ENCODE data around the gene LRRC59.

Gene LRRC59

DNA sequence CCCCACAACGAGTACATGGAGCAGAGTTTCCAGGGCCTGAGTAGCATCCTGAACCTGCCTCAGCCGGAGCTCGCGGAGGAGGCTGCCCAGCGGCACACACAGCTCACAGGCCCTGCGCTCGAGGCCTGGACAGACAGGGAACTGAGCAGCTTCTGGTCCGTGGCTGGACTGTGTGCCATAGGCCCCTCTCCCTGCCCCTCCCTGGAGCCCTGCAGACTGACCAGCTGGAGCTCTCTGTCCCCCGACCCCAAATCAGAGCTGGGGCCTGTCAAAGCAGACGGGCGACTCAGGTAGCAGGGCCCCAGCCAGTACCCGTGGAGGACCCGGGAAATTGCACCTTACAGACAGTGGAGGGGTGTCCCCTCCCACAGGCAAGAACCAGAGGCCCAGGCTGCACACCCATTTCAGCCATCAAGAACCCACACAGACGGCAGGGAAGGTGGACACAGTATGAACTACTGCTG, 37.3 kb downstream of the LRRC59 start:
- DNase-seq = no peak

DNA sequence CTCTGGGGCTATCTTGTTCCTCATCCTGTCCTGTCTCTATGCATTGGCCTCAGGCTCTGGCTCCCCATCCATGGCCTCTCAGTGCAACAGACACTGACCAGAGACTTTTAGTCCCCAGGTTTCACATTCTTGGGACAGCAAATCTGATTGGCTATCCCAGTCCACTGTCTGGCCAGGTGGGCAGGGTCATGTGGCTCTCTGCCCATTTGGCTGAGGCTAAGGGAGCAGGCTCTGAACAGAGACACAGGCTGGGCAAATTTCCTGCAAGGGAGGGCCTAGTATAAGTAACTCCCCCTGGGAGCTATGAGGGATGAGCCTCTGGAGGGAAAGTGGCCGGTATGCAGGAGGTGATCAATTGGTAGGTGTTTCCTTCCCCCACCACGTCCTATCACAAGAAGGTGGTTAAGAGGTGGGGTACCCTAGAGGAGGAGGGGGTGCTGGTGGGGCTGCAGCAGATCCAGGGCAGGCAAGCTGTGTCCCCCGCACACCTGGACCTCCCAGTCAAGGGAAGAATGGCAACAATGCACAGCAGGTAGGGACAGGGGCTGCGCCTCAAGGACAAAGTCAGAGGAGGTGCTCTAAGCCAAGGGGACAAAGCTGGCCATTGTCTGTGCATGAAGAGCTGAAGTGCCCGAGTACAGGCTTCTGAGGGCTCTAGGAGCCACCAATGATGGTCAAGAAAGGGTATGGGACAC, 38.2 kb downstream of the LRRC59 start:
- DNase-seq = no peak

DNA sequence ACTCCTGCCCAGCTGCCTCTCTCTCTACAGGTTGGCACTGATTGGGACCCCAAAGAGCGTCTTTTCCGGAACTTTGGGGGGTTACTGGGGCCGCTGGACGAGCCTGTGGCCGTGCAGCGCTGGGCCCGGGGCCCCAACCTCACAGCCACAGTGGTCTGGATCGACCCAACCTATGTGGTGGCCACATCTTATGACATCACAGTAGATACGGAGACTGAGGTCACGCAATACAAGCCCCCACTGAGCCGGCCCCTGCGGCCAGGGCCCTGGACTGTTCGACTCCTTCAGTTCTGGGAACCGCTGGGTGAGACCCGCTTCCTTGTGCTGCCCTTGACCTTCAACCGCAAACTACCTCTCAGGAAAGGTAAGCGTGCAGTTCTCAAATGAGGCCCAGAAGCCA, 39.1 kb downstream of the LRRC59 start:
- no peak for DNase-seq

DNA sequence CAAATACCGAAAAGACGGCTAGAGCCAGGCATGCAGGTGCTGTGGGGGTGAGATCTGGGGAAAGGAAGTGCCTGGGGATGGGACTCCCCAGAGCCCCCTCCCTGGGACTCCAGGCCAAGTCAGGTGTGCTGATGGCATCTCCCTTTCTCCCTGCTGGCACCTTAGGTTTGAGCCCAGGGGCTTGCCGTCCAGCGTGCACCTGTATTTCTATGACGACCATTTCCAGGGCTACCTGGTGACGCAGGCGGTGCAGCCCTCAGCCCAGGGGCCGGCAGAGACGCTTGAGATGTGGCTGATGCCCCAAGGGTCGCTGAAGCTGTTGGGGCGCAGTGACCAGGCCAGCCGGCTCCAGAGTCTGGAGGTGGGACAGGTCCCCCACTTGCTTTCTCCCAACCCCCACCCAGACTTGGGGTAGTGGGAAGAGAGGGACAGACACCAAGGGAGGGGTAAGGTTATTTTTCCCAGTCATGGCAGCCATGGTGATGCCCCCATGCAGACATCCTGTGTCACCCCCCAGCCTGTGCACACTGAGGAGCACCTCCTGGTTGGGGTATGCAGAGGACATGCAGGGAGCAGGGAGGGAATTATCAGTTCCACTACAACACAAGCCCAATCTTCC, 40.3 kb downstream of the LRRC59 start:
- no peak for DNase-seq

DNA sequence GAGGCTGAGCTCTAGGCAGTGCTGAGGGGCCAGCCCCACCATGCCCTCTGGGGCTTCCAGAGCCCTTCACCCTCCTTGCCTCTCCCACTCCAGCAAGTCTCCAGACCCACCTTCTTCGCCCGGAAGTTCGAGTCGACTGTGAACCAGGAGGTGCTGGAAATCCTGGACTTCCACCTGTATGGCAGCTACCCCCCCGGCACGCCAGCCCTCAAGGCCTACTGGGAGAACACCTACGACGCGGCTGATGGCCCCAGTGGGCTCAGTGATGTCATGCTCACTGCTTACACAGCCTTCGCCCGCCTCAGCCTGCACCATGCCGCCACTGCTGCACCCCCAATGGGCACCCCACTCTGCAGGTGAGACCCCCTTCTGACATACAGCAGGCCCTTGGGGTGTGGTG, 40.9 kb downstream of the LRRC59 start:
- DNase-seq = no peak

DNA sequence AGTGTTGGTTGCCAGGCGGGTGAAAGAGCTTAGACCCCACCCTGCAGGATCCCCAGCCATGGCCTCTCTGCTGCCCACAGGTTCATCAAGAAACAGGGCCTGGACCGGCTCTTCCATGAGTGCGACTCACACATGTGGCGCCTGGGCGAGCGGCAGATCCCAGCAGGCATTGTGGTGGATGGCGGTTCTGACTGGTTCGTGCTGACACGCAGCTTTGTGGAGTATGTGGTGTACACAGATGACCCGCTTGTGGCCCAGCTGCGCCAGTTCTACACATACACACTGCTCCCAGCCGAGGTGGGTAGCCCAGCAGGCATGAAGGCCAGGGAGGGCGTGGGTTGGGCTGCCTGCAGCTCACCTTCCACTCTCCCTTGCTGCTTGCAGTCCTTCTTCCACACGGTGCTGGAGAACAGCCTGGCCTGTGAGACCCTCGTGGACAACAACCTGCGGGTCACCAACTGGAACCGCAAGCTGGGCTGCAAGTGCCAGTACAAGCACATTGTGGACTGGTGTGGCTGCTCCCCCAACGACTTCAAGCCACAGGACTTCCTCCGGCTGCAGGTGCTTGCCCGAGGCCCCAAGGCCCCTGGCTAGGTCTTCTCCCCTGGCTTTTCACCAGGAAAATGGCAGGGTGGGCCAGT, 41.5 kb downstream of the LRRC59 start:
- DNase-seq = no peak

DNA sequence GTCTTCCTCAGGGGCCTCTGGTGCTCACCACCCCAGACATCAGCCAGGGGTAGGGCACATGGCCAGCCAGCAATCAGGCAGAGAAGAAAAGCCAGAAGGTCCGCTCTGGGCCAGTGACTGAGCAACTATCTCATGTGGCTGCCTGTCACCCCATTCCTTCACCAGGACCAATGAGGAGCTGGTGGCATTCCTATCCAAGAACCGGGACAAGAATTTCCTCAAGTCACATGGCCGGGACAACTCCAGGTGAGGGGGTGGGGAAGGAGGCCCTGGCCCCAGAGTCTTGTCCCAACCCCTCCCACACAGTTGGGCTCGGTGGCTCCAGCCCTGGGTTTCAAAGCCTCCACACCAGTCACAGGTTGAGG, 42.0 kb downstream of the LRRC59 start:
- no peak for DNase-seq

DNA sequence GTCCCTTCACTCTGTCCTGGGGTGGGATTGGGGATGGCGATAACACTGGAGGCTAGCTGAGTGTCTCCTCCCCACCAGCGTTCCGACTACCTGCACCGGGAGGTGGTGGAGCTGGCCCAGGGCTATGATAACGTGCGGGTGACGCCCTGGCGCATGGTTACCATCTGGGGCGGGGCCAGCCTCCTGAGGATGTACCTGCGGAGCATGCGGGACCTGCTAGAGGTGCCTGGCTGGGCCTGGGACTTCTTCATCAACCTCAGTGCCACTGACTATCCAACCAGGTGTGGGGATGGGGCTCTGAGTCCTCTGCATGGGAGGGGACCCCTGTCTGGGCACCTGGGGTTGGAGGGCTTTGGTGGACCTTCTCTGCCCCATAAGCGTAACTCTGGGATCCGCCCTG, 42.5 kb downstream of the LRRC59 start:
- no peak for DNase-seq

DNA sequence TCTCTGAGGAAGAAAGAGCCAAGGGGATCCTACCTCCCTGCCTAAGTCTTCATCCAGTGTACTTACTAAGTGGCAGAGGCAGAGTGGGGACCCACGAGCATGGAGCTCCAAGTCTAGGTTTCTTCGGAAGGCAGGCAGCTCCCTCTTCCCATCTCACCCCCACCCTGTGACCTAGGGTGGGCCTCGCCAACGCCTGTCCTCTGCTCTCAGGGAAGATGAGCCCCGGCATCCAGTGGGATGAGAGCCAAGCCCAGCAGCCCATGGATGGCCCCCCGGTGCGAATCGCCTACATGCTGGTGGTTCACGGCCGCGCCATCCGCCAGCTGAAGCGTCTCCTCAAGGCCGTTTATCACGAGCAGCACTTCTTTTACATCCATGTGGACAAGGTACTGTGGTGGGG, 43.1 kb downstream of the LRRC59 start:
- no peak for DNase-seq

DNA sequence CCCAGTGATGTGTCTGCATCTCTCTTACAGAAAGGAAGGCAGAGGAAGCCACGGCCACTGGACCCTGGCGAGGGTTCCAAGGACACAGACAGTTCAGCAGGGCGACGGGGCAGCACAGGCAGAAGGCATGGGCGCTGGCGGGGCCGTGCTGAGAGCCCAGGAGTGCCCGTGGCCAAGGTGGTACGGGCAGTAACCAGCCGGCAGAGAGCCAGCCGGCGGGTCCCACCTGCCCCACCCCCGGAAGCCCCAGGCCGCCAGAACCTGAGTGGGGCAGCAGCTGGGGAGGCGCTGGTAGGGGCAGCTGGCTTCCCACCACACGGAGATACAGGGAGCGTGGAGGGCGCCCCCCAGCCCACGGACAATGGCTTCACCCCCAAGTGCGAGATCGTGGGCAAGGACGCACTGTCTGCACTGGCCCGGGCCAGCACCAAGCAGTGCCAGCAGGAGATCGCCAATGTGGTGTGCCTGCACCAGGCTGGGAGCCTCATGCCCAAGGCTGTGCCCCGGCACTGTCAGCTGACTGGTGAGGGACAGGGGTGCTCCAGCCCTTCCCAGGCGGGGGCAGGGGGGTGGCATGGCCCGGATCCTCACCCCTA, 43.6 kb downstream of the LRRC59 start:
- no peak for DNase-seq

DNA sequence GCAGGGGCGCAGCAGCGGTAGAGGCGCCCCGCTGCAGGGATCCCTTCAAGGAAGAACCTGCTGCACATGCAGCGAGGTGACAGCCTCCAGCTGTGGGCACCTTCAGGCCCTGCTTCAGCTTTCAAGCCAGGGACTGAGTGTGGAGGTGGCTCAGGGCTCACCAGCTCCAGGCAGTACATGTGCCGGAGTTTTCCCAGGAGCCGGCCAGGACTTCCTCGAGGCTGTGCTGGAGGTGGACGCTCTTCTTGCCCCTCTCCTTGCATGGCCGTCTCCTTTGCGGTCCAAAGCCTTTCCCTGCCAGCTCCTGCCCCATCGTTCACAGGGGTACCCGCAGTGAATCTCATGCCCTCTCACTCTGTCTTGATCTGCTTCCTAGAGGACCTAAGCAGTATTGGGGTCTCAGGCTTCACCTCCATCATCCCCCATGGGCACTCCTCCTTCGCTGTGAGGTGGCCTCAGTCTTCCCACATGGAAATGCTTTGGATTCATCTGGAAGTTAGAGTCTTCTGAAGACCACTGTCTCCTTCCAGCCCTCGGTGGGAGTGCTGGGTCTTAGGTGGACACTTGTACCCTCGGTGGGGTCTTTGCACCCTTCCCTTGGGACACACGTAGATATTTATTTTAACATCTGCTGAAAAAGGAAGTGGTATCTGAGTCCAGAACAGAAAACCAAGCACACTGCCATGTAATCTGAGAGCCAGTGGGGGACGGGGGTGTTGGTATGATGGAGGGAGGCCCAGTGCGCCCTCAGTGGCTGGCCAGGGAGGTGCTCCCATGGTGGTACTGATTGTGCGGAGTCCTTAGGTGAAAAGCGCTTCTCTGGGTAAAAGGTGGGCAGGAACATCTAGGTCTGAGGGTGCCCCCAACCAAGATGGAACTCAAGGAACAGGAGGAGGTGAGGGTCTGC, 44.4 kb downstream of the LRRC59 start:
- no peak for DNase-seq

DNA sequence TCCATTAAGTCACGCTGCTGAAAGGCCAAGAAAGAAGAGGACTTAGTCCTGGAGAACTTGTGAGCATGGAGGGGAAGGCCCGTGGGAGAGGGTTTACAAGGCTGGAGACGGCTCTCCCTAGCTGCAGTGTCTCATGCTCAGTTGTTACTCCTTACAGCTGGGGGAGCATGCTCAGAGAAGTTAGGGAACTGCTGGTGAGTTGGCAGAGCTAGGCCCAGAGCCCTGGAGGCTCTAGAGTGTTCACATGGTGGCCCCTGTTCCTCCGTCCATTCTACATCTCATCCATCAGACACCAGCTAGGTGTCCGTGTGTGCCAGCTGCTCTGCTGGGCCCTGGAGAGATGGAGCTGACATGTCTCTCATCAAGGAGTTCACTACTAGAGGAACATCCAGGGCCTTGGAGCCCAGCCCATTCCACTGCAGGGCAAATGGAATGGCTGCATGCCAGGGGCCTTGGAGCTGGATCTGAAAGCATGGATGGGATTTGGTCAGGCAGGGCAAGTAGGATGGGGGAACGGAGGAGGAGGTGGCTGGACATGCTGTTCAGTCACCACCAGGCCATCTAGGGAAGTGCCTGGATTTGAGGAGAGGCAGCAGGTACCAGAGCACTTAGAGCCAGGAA, 45.1 kb downstream of the LRRC59 start:
- no peak for DNase-seq

DNA sequence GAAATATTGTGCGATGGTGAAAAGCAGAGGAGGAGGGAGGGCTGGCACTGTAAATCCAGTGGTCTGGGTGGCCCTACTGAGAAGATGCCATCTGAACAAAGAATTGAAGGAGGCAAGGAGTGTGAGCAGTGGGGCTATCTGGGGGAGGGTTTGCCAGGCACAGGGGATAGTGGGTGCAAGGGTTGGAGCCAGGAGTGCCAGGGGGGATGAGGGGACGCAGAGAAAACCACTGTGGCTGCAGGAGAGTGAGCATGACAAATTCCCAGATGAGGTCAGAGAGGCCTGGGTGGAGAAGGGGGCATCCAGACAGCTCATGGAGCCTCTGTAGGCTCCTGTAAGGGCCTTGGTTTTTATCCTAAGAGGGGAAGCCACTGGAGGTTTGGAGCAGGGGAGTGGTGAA, 46.6 kb downstream of the LRRC59 start:
- no peak for DNase-seq

DNA sequence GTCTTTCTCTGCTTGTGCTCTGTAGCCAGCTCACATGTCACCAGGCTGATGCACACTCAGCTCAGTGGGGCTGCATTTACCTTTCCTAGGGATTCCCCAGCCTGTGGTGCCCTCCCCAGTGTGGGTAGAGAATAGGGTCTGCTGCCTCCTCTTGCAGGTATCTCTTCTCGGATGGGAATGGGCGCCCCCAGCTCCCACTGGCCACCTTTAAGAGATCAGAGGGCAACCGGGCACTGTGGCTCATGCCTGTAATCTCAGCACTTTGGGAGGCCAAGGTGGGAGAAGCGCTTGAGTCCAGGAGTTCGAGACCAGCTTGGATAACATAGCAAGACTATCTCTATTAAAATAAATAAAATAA, 48.1 kb downstream of the LRRC59 start:
- no peak for DNase-seq

DNA sequence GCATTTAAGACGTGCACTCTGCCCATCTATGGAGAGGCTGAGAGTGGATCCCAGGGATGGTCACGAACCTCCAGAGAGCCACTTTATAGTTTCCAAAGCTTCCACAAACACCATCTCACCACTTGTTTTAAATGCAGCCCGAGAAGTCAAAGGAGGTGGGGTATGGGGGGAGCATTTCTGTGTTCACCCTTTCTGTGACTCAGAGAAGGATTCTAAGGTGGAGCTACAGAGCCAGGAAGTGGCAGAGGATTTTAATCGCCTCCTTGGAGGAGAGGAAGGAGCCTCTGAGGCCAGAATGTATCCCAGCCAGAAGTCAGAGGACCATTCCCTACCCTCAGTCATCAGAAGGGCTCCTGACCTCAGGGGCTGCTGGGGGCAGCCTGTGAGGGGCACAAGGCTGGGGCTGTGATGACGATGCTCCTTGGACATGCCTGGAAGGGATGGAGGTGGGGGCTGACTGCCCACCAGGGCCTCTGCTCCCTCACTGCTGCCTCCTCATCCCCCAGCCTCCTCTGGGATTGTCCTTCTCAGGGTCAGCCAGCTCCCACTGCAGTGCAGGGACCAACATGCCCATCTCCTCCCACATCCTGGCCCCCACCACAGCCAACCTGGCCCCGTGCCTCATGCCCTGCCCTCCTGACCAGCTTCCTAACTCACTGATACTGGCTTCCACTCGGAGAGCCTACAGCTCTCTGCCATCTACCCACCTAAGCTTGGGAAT, 48.6 kb downstream of the LRRC59 start:
- DNase-seq = no peak

DNA sequence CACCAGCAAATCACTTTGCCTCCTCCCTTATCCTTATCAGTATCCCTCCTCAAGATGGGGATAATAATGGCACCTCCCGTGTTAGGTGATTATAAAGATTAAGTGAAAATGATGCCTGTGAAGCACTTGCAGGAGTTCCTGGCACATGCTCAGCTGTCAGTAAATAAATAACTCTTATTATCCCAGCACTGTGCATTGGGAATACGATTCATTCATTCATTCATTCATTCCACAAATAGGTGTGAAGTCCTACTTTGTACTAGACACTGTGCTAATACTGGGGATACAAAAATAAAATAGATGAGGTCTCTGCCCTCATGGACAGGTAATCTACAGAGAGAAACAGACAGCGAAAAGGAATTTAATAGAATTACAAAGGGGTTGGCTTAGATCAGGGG, 49.4 kb downstream of the LRRC59 start:
- no peak for DNase-seq

DNA sequence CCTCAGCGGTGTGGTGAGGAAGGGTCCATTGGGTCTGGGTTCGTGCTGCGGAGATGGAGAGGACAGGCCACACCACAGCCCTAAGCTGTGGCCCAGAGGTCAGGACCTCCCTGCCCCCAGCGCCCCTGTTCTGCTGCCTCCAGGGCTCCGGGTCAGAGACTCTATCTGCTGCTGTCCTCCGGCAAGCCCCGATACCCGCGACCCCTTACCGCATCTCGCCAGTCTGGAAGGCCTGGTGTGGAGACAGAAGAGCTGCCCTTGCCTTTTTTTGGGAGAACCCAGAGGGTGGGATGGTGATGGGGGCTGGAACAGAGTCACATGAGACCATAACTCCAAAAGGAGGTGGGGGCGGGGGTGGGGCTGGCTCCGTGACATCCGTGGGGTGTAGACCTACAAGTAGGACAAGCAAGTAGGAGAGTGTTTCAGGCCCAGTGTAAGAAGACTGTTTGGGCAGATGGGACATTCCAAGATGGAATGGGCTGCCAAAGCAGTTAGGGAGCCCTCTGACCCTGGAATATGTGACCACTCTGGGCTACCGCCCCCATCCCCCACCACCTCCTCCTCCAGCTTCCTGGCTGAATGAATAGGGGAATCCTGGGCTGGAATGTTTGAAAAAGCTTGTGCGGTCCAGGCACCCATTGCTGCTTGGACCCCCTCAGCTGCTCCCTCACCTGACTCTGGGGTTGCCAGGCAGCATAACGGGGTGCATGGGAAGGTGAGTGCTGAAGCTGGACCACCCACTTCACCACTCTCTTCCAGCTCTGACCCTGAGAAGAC, 50.0 kb downstream of the LRRC59 start:
- DNase-seq = no peak

DNA sequence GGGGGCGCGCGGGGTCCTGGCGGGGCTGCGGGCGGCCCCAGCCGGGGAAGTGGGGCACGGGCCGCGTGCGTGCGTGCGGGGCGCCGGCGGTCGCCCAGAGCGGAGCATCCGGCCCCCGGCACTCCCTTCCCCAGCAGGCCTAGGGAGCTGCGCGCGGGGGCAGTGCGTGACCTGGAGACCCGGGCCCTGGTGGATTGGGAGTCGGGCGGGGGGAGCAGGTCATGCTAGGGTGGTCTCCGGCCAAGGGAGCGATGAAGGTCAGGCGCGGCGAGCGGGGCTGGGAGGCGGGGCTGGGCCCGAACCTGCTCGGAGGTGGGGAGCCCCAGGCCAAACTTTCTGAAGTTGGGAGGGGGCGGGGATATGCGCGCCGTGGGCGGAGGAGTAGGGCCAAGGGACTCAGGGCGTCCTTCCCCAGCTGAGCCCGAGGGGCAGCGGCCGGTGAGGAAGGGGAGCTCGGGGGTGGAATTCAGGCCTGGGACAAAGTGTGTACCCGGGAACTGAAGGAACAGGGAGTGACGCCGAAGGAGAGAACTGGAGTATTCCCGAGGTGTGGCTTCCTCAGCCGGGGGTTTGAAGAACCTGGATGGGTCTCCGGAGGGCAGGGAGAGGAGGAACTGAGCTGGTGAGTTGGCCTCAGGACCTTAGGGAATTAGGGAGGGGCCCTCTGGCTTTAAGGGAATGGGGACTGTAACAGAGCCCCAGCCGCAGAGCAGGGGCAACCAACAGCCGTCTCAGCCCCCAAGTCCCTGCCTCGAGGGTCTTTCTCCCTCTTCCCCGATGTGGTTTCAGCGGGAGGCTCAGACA, 50.8 kb downstream of the LRRC59 start:
- DNase-seq = no peak

DNA sequence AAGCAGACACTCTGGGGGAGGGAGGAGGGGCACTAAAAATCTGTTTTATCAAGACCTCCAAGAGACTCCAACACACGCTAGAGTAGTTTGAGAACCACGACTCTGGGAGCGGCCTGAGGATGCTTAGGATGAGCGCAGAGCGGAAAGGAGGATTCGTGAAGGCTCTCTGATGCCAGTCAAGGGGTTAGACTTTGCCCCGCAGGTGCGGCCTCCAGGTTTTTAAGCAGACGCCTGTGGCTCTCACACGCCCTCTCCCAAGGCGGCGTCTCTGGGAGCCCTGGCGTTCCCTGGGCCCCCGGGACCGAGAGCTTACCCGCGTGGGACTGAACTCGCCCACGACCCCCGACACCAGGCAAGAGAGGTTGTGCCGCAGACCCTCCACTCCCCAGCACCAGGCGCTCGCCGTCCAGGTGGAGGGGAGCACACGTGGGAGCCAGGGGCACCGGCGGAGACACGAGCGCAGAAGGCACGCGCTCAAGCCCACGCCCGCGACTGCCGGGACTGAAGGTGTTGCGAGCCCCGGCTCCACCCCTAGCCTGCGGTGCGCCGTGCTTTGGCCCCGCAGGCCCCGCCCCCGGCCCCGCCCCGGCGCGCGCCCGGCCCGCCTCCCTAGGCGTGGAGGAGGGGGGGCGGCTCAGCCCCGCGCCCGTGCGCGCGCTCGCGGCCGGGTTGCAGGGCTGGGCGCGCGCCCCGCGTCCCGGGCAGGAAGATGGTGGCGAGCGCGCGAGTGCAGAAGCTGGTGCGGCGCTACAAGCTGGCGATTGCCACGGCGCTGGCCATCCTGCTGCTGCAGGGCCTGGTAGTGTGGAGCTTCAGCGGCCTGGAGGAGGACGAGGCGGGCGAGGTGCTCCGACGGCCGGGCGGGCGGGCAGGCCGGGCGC, 51.7 kb downstream of the LRRC59 start, which contains the start of gene XYLT2:
Gene XYLT2 (plus strand): TSS at position 695 of the 881 bp plus-strand sequence. CDS start 15 bp downstream, at position 710.
- DNase-seq = peak; percentile 57
